ENCODE measurements around the gene FADS6.

- TF ChIP-seq CTCF (IDR thresholded peaks at IDR 0.05; ENCODE audit: extremely low read depth in 1 of 2, insufficient read depth in 1 of 2, low read depth in 1 of 2, low read length in 2 of 2) (no peak), MYC (IDR thresholded peaks at IDR 0.05; ENCODE audit: low read depth, low read length) (no peak), POLR2A (IDR thresholded peaks at IDR 0.05; ENCODE audit: low read depth, low read length) (no peak), FOS (IDR thresholded peaks at IDR 0.05; ENCODE audit: borderline replicate concordance, insufficient read depth, low read length) (no peak), EZH2 (IDR thresholded peaks at IDR 0.05; ENCODE audit: borderline replicate concordance, low read depth, low read length, severe bottlenecking) (no peak), POLR2AphosphoS5 (IDR thresholded peaks at IDR 0.05; ENCODE audit: insufficient read depth, low read depth, low read length) (no peak), MAX (IDR thresholded peaks at IDR 0.05; ENCODE audit: insufficient read depth, insufficient read length) (no peak), JUN (IDR thresholded peaks at IDR 0.05; ENCODE audit: borderline replicate concordance, insufficient read depth, insufficient read length, low read depth) (no peak), GATA2 (IDR thresholded peaks at IDR 0.05; ENCODE audit: insufficient read depth, insufficient read length, low read depth, low read length) (no peak)
These were observed 24.0 kb upstream of the FADS6 start for GRCh38 chr17:74917430-74917829.

All from endothelial cell of umbilical vein (primary cell).